Activated naive CD4-positive, alpha-beta T cell treated with anti-CD3 and anti-CD28 coated beads, Interleukin-2, amount 50 U/mL, for 24 hours (primary cell): ENCODE measurements around the gene PTPRR.

Experiments
- H3K27ac Mint-ChIP-seq: one replicate; pipeline ENCODE4 v1.8.0; 2021; ENCODE audit warnings: mild to moderate bottlenecking, mixed read lengths
- H3K27me3 Mint-ChIP-seq: one replicate; pipeline ENCODE4 v1.8.0; 2021; ENCODE audit warnings: mixed read lengths
- H3K36me3 Mint-ChIP-seq: one replicate; pipeline ENCODE4 v1.8.0; 2021; ENCODE audit warnings: mixed read lengths
- H3K4me1 Mint-ChIP-seq: one replicate; pipeline ENCODE4 v1.8.0; 2021; ENCODE audit warnings: mixed read lengths
- H3K4me3 Mint-ChIP-seq: one replicate; pipeline ENCODE4 v1.8.0; 2021; ENCODE audit warnings: mild to moderate bottlenecking, mixed read lengths
- H3K9me3 Mint-ChIP-seq: one replicate; pipeline ENCODE4 v1.8.0; 2021; ENCODE audit warnings: mixed read lengths

PTPRR gene

GRCh38 chr12:70806043-70806442, 114.5 kb downstream of the PTPRR start:
- Mint-ChIP-seq H3K27me3 (peaks cover 2% of the 10 kb centered on the region), H3K36me3 (no peaks in the 10 kb centered on the region), H3K27ac (no peak overlapping the region), H3K9me3 (no peaks in the 10 kb centered on the region), H3K4me1 (no peaks in the 10 kb centered on the region), H3K4me3 (no peak overlapping the region)

GRCh38 chr12:70798016-70798783, 122.3 kb downstream of the PTPRR start:
- Mint-ChIP-seq H3K27ac (no peak overlapping the region), H3K4me3 (no peak overlapping the region)

GRCh38 chr12:70796989-70797388, 123.5 kb downstream of the PTPRR start:
- Mint-ChIP-seq H3K27ac (no peak overlapping the region), H3K9me3 (no peaks in the 10 kb centered on the region), H3K27me3 (no peaks in the 10 kb centered on the region), H3K4me3 (no peak overlapping the region), H3K4me1 (no peaks in the 10 kb centered on the region), H3K36me3 (no peaks in the 10 kb centered on the region)

More at GRCh38 chr12:70798016-70798783, 122.3 kb downstream of the PTPRR start:
- H3K36me3 Mint-ChIP-seq, result no peaks in the 10 kb centered on the region
- H3K9me3 Mint-ChIP-seq, result no peaks in the 10 kb centered on the region
- H3K4me1 Mint-ChIP-seq, result no peaks in the 10 kb centered on the region
- H3K27me3 Mint-ChIP-seq, result no peaks in the 10 kb centered on the region

GRCh38 chr12:70795608-70796007, 124.9 kb downstream of the PTPRR start:
- Mint-ChIP-seq H3K4me3 (no peak overlapping the region), H3K4me1 (no peaks in the 10 kb centered on the region), H3K27me3 (no peaks in the 10 kb centered on the region), H3K9me3 (no peaks in the 10 kb centered on the region), H3K27ac (no peak overlapping the region), H3K36me3 (no peaks in the 10 kb centered on the region)

- Mint-ChIP-seq H3K4me1 (no peaks in the 10 kb centered on the region), H3K27ac (no peak overlapping the region), H3K36me3 (no peaks in the 10 kb centered on the region), H3K9me3 (no peaks in the 10 kb centered on the region), H3K4me3 (no peak overlapping the region), H3K27me3 (no peaks in the 10 kb centered on the region)
Measured at GRCh38 chr12:70794131-70794530, 126.4 kb downstream of the PTPRR start.

- Mint-ChIP-seq H3K27me3 (no peaks in the 10 kb centered on the region), H3K9me3 (no peaks in the 10 kb centered on the region), H3K4me1 (no peaks in the 10 kb centered on the region), H3K36me3 (no peaks in the 10 kb centered on the region), H3K27ac (no peak overlapping the region), H3K4me3 (no peak overlapping the region)
Measured at GRCh38 chr12:70788774-70789173, 131.8 kb downstream of the PTPRR start.

- H3K27me3 Mint-ChIP-seq, result no peaks in the 10 kb centered on the region
- no peak overlapping the region for H3K27ac Mint-ChIP-seq
- H3K9me3 Mint-ChIP-seq, result no peaks in the 10 kb centered on the region
- no peaks in the 10 kb centered on the region for H3K36me3 Mint-ChIP-seq
- no peak overlapping the region for H3K4me3 Mint-ChIP-seq
- no peaks in the 10 kb centered on the region for H3K4me1 Mint-ChIP-seq
Measured at GRCh38 chr12:70787612-70788011, 132.9 kb downstream of the PTPRR start.

- H3K4me3 Mint-ChIP-seq, result no peak overlapping the region
- H3K9me3 Mint-ChIP-seq, result peaks cover 5% of the 10 kb centered on the region
- no peaks in the 10 kb centered on the region for H3K4me1 Mint-ChIP-seq
- H3K27me3 Mint-ChIP-seq, result peaks cover 2% of the 10 kb centered on the region
- H3K36me3 Mint-ChIP-seq, result no peaks in the 10 kb centered on the region
- H3K27ac Mint-ChIP-seq, result no peak overlapping the region
Measured at GRCh38 chr12:70785896-70786295, 134.6 kb downstream of the PTPRR start.

GRCh38 chr12:70784042-70784668, 136.4 kb downstream of the PTPRR start:
- Mint-ChIP-seq H3K9me3 (peaks cover 5% of the 10 kb centered on the region), H3K4me1 (no peaks in the 10 kb centered on the region), H3K27ac (no peak overlapping the region), H3K36me3 (no peaks in the 10 kb centered on the region), H3K27me3 (peaks cover 2% of the 10 kb centered on the region), H3K4me3 (no peak overlapping the region)

- Mint-ChIP-seq H3K9me3 (peaks cover 5% of the 10 kb centered on the region), H3K36me3 (no peaks in the 10 kb centered on the region), H3K27me3 (peaks cover 2% of the 10 kb centered on the region), H3K27ac (no peak overlapping the region), H3K4me1 (no peaks in the 10 kb centered on the region), H3K4me3 (no peak overlapping the region)
Measured at GRCh38 chr12:70783455-70783854, 137.1 kb downstream of the PTPRR start.

- Mint-ChIP-seq H3K27me3 (peaks cover 2% of the 10 kb centered on the region), H3K36me3 (no peaks in the 10 kb centered on the region), H3K4me3 (no peak overlapping the region), H3K27ac (no peak overlapping the region), H3K9me3 (peaks cover 5% of the 10 kb centered on the region), H3K4me1 (no peaks in the 10 kb centered on the region)
Measured at GRCh38 chr12:70779250-70779649, 141.3 kb downstream of the PTPRR start.

- Mint-ChIP-seq H3K27ac (no peak overlapping the region), H3K36me3 (no peaks in the 10 kb centered on the region)
Measured at GRCh38 chr12:70774055-70774454, 146.5 kb downstream of the PTPRR start.

GRCh38 chr12:70772836-70773235, 147.7 kb downstream of the PTPRR start:
- no peaks in the 10 kb centered on the region for H3K27me3 Mint-ChIP-seq

More at GRCh38 chr12:70774055-70774454, 146.5 kb downstream of the PTPRR start:
- Mint-ChIP-seq H3K4me3 (no peak overlapping the region), H3K4me1 (no peaks in the 10 kb centered on the region), H3K27me3 (no peaks in the 10 kb centered on the region), H3K9me3 (no peaks in the 10 kb centered on the region)

GRCh38 chr12:70771581-70771980, 149.0 kb downstream of the PTPRR start:
- Mint-ChIP-seq H3K9me3 (no peaks in the 10 kb centered on the region), H3K4me3 (no peak overlapping the region), H3K27ac (no peak overlapping the region), H3K4me1 (no peaks in the 10 kb centered on the region), H3K36me3 (no peaks in the 10 kb centered on the region), H3K27me3 (no peaks in the 10 kb centered on the region)

More at GRCh38 chr12:70772836-70773235, 147.7 kb downstream of the PTPRR start:
- Mint-ChIP-seq H3K9me3 (no peaks in the 10 kb centered on the region), H3K36me3 (no peaks in the 10 kb centered on the region), H3K4me1 (no peaks in the 10 kb centered on the region), H3K27ac (no peak overlapping the region), H3K4me3 (no peak overlapping the region)

GRCh38 chr12:70763666-70764065, 156.9 kb downstream of the PTPRR start:
- H3K36me3 Mint-ChIP-seq, result no peaks in the 10 kb centered on the region
- H3K4me3 Mint-ChIP-seq, result no peak overlapping the region
- peaks cover 1% of the 10 kb centered on the region for H3K27me3 Mint-ChIP-seq
- no peak overlapping the region for H3K27ac Mint-ChIP-seq
- H3K9me3 Mint-ChIP-seq, result no peaks in the 10 kb centered on the region
- H3K4me1 Mint-ChIP-seq, result no peaks in the 10 kb centered on the region

- no peak overlapping the region for H3K27ac Mint-ChIP-seq
- peaks cover 1% of the 10 kb centered on the region for H3K27me3 Mint-ChIP-seq
- no peaks in the 10 kb centered on the region for H3K4me1 Mint-ChIP-seq
- H3K4me3 Mint-ChIP-seq, result no peak overlapping the region
- H3K36me3 Mint-ChIP-seq, result no peaks in the 10 kb centered on the region
- no peaks in the 10 kb centered on the region for H3K9me3 Mint-ChIP-seq
Measured at GRCh38 chr12:70762000-70762399, 158.5 kb downstream of the PTPRR start.
